GM21360 (cell line): ENCODE data around the gene PALD1.

ENCODE experiments used
- ATAC-seq: cut with Tn5 transposase; IDR thresholded peaks from one replicate; pipeline ENCODE4 v1.9.1; 2021; ENCODE audit warnings: mild to moderate bottlenecking, moderate library complexity; ENCODE audit not compliant: unreplicated experiment

Gene PALD1

GRCh38 chr10:70587045-70587658 is 108.6 kb downstream of the PALD1 start:
- ATAC-seq: no peak

- no peak for ATAC-seq
These were observed 109.7 kb downstream of the PALD1 start for GRCh38 chr10:70588255-70588654.

- no peak for ATAC-seq
These were observed 110.4 kb downstream of the PALD1 start for GRCh38 chr10:70588859-70589570.

GRCh38 chr10:70589762-70590654 is 111.4 kb downstream of the PALD1 start:
- ATAC-seq: no peak

GRCh38 chr10:70590655-70591416 is 112.3 kb downstream of the PALD1 start:
- ATAC-seq: no peak

- no peak for ATAC-seq
These were observed 113.7 kb downstream of the PALD1 start for GRCh38 chr10:70592186-70592735.

- ATAC-seq: no peak
These were observed 114.4 kb downstream of the PALD1 start for GRCh38 chr10:70592746-70593512.

GRCh38 chr10:70593513-70593890 is 114.9 kb downstream of the PALD1 start:
- no peak for ATAC-seq

- ATAC-seq: no peak
These were observed 115.6 kb downstream of the PALD1 start for GRCh38 chr10:70594161-70594560.

- no peak for ATAC-seq
These were observed 117.0 kb downstream of the PALD1 start for GRCh38 chr10:70595566-70596016.

- no peak for ATAC-seq
These were observed 117.7 kb downstream of the PALD1 start for GRCh38 chr10:70596110-70596798.

- ATAC-seq: no peak
These were observed 118.6 kb downstream of the PALD1 start for GRCh38 chr10:70596860-70597809.

GRCh38 chr10:70597856-70598815 is 119.6 kb downstream of the PALD1 start:
- ATAC-seq: no peak

GRCh38 chr10:70598857-70599295 is 120.3 kb downstream of the PALD1 start:
- ATAC-seq: no peak

GRCh38 chr10:70599319-70599718 is 120.8 kb downstream of the PALD1 start:
- no peak for ATAC-seq

- no peak for ATAC-seq
These were observed 121.2 kb downstream of the PALD1 start for GRCh38 chr10:70599791-70600190.
